ENCODE measurements around the gene PRCD. TPM values are rescaled to one million over a fixed set of nuclear protein-coding genes. Genes with fewer than 3 reads are reported as not detected.
"Not testable (repeated sequence)": the region's sequence is repeated elsewhere in the genome, so short reads cannot be mapped to it uniquely, and the experiment has no call there.

Gene PRCD
- total and polyA plus RNA-seq, 8 donors, result 0.72 to 12.2 (median 4.2) TPM; not detected in 3

DNA sequence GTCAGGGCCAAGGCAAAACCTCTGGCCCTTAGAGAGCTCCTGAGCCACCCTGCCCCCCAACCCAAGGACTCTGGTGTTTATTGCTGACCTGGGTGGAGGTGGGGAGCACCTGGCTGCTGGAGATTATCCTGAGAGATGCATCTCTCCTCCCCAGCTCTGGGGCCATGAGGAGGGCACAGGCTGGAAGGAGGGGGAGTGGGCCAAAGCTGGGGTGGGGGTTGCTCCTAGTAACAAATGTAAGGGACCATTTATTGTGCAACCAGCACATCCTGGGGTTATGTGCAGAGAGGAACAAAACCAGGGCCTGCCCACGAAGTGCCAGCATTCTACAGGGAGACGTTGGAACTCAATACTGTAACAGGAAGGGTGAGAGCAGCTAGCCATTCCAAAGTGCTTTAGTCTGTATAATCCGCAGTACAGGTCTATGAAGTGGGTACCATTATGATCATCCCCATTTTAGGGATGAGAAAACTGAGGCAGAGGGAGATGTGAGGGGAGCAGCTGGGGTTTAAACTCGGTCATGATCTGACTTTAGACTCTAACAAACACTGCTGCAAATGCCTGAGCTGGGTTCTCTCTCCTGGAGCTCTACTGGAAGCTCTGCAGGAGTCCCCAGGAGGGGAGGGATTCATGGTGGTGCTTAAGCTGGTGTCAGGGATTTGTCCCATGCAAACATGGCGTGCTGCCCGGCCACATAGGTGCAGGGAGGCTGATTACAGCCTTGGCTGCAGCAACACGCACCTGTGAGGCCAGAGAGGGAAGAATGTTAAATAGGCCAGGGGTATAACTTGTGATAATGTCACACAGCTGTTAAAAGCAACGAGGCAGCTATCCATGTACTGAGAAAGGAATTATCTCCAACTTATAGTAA, 37.3 kb upstream of the PRCD start:
- H3K4me1 ChIP-seq, result peaks cover 41 to 56% (median 52%) of the 10 kb centered on the region in 4 donors
- TF ChIP-seq POLR2AphosphoS5 (IDR thresholded peaks at IDR 0.05), result no peak
- TF ChIP-seq EP300 (IDR thresholded peaks at IDR 0.05), result no peak
- TF ChIP-seq POLR2A (IDR thresholded peaks at IDR 0.05), result no peak
- TF ChIP-seq, protein P1, sequence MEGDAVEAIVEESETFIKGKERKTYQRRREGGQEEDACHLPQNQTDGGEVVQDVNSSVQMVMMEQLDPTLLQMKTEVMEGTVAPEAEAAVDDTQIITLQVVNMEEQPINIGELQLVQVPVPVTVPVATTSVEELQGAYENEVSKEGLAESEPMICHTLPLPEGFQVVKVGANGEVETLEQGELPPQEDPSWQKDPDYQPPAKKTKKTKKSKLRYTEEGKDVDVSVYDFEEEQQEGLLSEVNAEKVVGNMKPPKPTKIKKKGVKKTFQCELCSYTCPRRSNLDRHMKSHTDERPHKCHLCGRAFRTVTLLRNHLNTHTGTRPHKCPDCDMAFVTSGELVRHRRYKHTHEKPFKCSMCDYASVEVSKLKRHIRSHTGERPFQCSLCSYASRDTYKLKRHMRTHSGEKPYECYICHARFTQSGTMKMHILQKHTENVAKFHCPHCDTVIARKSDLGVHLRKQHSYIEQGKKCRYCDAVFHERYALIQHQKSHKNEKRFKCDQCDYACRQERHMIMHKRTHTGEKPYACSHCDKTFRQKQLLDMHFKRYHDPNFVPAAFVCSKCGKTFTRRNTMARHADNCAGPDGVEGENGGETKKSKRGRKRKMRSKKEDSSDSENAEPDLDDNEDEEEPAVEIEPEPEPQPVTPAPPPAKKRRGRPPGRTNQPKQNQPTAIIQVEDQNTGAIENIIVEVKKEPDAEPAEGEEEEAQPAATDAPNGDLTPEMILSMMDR (IDR thresholded peaks at IDR 0.05), result no peak
- peak overlapping the region; percentile 84 to 93 (median 88) for H3K27ac ChIP-seq
- peaks cover 0 to 11% (median 0%) of the 10 kb centered on the region in 3 donors for H3K27me3 ChIP-seq
- intact Hi-C loops (cut with DNase I; ENCODE audit: low total_unique reads), result no loop called here
- WGBS, 5 donors, result 56 to 69% (median 58%) methylated on average over 8 of the region's 8 CpGs
- DNase-seq, result peak in 1 of 2 donors; percentile 84
- no peaks in the 10 kb centered on the region for H3K9me3 ChIP-seq
- H3K4me3 ChIP-seq, result no peak overlapping the region
- no peaks in the 10 kb centered on the region for H3K36me3 ChIP-seq

DNA sequence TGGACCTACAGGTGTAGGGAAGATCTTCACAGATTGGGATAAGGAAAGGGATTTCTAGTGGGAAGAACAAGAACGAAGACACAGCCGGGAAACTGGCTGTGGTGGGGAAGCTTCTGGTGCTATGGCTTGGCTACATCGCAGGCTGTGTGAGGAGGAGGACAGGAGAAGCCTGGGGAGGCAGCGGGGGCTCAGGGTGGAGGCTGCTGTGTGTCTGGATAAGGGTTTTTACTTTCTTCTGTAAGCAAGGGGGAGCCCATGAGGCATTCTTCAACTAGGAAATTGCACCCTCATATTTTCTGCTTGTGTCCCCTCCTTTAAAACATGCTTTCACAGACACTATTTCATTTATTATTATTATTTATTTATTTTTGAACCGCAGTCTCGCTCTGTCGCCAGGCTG, 35.7 kb upstream of the PRCD start:
- DNase-seq, result no peak
- Histone ChIP-seq H3K4me3 (no peak overlapping the region), H3K27ac (no peak overlapping the region), H3K27me3 (peaks cover 0 to 14% (median 0%) of the 10 kb centered on the region in 3 donors), H3K36me3 (no peaks in the 10 kb centered on the region), H3K9me3 (no peaks in the 10 kb centered on the region), H3K4me1 (peaks cover 26 to 40% (median 37%) of the 10 kb centered on the region in 4 donors)
- TF ChIP-seq EP300 (IDR thresholded peaks at IDR 0.05) (no peak), POLR2A (IDR thresholded peaks at IDR 0.05) (no peak), POLR2AphosphoS5 (IDR thresholded peaks at IDR 0.05) (no peak)
- TF ChIP-seq, protein P1 (IDR thresholded peaks at IDR 0.05), result no peak
- intact Hi-C loops (cut with DNase I; ENCODE audit: low total_unique reads), result no loop called here
- 66 to 87% (median 80%) methylated on average over 7 of the region's 7 CpGs for WGBS, 5 donors

DNA sequence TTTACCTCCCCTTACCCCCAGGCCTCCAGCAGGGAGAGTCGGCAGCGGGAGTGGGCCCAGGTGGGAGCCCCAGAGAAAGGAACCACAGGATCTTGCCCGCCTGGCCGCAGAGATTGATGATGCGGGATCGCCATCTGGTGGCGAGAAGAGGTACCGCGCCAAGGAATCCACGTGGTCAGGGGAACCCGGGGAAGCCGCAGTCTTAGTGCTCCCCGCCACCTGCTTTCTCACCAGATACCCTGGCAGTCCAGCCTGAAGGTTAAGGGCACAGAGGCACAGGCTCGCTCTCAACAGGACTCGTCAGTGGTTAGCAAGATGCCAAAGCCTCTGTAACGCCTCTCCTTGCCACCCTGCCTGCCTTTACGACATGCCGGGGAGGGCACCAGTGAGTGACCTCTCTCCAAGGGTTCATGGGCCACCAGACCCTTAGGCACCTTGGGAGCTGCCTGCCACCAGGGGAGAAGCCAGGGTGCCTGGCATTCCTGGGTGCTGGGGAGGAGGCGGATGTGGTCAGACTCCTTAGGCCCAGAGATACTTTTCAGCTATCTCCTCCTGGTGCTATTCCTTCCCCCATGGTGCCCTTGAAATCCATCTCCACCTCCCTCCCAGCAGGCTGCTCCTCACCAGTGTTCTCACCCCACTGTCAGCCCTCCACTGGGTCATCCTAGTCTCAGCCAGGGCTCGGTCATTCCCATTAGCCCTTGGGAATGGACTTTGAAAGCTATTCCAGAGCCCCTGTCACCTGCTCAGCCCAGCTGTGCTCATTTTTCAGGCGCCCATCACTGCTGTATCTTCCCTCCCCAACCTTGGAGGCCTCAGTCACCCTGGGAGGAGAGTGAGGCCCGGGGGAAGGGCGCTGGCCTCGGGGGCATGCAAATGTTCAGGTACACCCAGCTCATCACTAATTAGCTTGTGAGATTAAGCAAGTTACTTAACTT, 33.2 kb upstream of the PRCD start:
- H3K9me3 ChIP-seq, result no peaks in the 10 kb centered on the region
- peaks cover 8 to 30% (median 15%) of the 10 kb centered on the region in 4 donors for H3K4me1 ChIP-seq
- H3K36me3 ChIP-seq, result no peaks in the 10 kb centered on the region
- 20 to 29% (median 26%) methylated on average over 21 to 24 of the region's 24 CpGs for WGBS, 5 donors
- DNase-seq, result peak; percentile 90 to 93
- peaks cover 0 to 14% (median 0%) of the 10 kb centered on the region in 3 donors for H3K27me3 ChIP-seq
- no peak overlapping the region for H3K27ac ChIP-seq
- intact Hi-C loops (cut with DNase I; ENCODE audit: low total_unique reads), result loop anchor here (2.0 kb wide), 1 partner anchor 40 kb away; the partner anchor contains the start of gene AANAT
- TF ChIP-seq POLR2A (IDR thresholded peaks at IDR 0.05), result no peak
- peak in 1 of 3 donors; percentile 63 for TF ChIP-seq POLR2AphosphoS5 (IDR thresholded peaks at IDR 0.05)
- TF ChIP-seq, protein P1 (IDR thresholded peaks at IDR 0.05), result peak in 6 of 7 experiments; percentile 13 to 98 (median 96)
- TF ChIP-seq EP300 (IDR thresholded peaks at IDR 0.05), result no peak
- H3K4me3 ChIP-seq, result no peak overlapping the region

DNA sequence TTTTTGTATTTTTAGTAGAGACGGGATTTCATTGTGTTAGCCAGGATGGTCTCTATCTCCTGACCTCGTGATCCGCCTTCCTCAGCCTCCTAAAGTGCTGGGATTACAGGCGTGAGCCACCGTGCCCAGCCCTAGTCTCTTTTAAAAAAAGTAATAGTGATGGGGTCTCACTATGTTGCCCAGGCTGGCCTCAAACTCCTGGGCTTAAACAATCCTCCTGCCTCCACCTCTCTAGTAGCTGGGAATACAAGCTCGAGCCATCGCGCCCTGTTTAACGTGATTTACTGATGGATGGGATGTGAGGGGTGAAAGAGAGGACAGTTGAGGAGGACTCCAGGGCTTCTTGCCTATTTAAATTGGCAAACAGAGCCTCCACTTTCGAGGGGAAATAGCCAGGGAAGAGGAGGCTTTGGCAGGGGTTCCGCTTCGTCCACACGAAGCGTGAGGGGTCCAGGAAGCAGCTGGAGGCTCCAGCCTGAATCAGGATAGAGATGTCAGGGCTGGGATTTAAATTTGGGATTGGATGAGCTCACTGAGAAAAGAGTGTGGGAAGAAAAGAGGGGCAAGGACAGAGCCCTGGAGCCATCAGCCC, 31.3 kb upstream of the PRCD start:
- intact Hi-C loops (cut with DNase I; ENCODE audit: low total_unique reads); DNase-seq; H3K36me3 ChIP-seq; H3K9me3 ChIP-seq; H3K27ac ChIP-seq; H3K4me3 ChIP-seq: not testable (repeated sequence)
- 68 to 77% (median 74%) methylated on average over 14 of the region's 14 CpGs for WGBS, 5 donors
- Histone ChIP-seq H3K4me1 (peaks cover 0 to 26% (median 3%) of the 10 kb centered on the region in 4 donors), H3K27me3 (peaks cover 0 to 14% (median 0%) of the 10 kb centered on the region in 3 donors)

Data from stomach (tissue), 9 donors.